Islet precursor cell (in vitro differentiated cells): ENCODE data around the gene TSPAN4.

Experiments used
- DNase-seq: peaks from one replicate; pipeline ENCODE4 v3.0.0-alpha.2; 2018

Gene TSPAN4

GRCh38 chr11:913043-913442 is 70.4 kb downstream of the TSPAN4 start:
- DNase-seq, result no peak

- no peak for DNase-seq
Observed at GRCh38 chr11:914204-914603, 71.6 kb downstream of the TSPAN4 start.

- DNase-seq, result no peak
Observed at GRCh38 chr11:914747-915501, 72.3 kb downstream of the TSPAN4 start.
